Astrocyte of the spinal cord (primary cell): Measurements from ENCODE around the gene UNK.
"Not testable (repeated sequence)": the region's sequence is repeated elsewhere in the genome, so short reads cannot be mapped to it uniquely, and the experiment has no call there.

ENCODE experiments used
- DNase-seq: peaks from one replicate; pipeline ENCODE4 v3.0.0; 2011; ENCODE audit warnings: low read depth, low spot score
- H3K4me3 ChIP-seq: 2 replicates; pipeline ENCODE4 v1.5.1; 2011; ENCODE audit warnings: low read depth, mild to moderate bottlenecking, low read length, moderate library complexity
- in situ Hi-C: cut with HindIII; loops from 2 replicates; pipeline ENCODE4 v1.10.0; 2017; ENCODE audit warnings: low sequenced_read_pairs
- TF ChIP-seq, protein P1 (sequence below): IDR thresholded peaks from 2 replicates; pipeline ENCODE4 v1.5.1; 2012; ENCODE audit warnings: low read depth, mild to moderate bottlenecking, low read length, inconsistent platforms

Gene UNK

DNA sequence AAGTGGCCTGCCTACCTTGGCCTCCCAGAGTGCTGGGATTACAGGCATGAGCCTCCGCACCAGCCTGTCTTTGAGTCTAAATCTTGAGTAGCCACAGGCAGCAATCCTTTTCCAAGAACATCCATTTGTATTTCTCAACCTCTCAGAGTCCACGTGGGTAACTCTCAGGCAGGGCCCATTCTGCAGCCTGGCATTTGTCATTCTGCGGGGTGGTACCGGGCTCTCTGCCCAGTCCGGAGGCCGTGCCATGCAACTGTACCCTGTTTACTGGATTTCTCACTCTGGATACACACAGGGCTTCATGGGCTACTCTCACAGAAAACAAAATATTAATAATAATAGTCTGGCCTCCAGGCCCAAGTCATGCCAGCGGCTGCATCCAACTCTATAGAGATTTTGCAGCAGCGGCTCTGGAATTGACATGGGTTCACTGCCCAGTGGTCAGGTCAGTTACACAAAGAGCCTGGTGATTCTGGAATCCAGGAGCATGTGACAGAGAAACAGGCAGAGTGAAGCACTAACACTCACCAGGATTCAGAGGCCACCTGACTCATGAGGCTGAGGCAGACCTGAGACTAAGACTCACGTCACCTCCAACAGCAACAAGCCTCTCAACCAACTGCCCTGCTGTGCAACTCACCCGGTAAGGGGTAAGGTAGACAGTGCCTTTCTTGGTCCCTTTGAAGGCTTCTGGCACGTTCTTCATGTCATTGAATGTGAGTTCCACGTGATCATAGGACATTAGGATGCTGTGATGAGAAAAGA, 66.5 kb downstream of the UNK start:
- H3K4me3 ChIP-seq = no peak overlapping the region
- TF ChIP-seq, protein P1, sequence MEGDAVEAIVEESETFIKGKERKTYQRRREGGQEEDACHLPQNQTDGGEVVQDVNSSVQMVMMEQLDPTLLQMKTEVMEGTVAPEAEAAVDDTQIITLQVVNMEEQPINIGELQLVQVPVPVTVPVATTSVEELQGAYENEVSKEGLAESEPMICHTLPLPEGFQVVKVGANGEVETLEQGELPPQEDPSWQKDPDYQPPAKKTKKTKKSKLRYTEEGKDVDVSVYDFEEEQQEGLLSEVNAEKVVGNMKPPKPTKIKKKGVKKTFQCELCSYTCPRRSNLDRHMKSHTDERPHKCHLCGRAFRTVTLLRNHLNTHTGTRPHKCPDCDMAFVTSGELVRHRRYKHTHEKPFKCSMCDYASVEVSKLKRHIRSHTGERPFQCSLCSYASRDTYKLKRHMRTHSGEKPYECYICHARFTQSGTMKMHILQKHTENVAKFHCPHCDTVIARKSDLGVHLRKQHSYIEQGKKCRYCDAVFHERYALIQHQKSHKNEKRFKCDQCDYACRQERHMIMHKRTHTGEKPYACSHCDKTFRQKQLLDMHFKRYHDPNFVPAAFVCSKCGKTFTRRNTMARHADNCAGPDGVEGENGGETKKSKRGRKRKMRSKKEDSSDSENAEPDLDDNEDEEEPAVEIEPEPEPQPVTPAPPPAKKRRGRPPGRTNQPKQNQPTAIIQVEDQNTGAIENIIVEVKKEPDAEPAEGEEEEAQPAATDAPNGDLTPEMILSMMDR = no peak
- peak; percentile 61 for DNase-seq
- in situ Hi-C loops = no loop called here

DNA sequence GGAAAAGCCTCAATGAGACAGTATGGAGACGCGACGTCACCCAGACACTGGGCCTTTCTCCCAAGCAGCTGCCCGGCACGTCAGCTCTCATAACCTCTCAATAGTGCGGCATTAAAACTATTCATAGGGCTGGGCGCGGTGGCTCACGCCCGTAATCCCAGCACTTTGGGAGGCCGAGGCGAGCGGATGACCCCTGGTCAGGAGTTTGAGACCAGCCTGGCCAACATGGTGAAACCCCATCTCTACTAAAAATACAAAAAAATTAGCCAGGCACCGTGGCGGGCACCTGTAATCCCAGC, 67.0 kb downstream of the UNK start:
- in situ Hi-C loops, DNase-seq, H3K4me3 ChIP-seq: not testable (repeated sequence)

- in situ Hi-C loops = no loop called here
- H3K4me3 ChIP-seq = no peak overlapping the region
- peak; percentile 55 for DNase-seq
- TF ChIP-seq, protein P1 = no peak
Measured at GRCh38 chr17:75853433-75853832, 68.8 kb downstream of the UNK start.

DNA sequence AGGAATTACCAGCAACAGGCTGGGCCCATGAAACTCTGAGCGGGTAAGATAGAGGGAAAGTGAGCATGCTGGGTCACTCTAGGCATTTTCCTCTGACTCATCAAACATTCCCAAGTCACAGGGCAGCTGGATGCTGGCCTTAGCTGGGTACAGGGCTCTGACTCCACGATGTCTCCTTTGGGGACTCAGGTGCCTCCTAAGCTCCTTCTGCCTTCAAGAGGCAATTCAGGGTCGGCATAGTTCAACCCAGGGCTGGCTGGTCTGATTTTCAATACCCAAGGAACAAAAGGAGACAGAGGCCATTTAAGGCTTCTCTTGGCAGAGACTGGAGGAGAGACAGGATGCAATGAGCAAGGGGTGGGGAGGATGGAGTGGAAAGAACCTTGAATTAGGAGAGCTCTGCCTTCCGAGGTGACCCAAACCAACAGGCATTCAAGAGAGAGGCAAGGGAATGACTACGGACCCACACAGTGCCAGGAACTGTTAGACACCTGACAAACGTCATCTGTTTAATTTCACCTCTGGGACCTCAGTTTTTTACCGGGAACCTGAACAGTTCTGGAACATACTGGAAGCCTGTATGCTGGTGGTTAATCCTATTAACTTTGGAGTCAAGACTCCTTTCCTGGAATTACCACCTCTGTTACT, 69.6 kb downstream of the UNK start:
- DNase-seq = peak; percentile 45
- in situ Hi-C loops = no loop called here
- TF ChIP-seq, protein P1 = no peak
- H3K4me3 ChIP-seq = peak overlapping the region; percentile 82

GRCh38 chr17:75854881-75855309, 70.3 kb downstream of the UNK start:
- in situ Hi-C loops = no loop called here
- H3K4me3 ChIP-seq = peak overlapping the region; percentile 82
- TF ChIP-seq, protein P1 = no peak
- DNase-seq = peak; percentile 9

GRCh38 chr17:75855310-75856061, 70.9 kb downstream of the UNK start, which contains the start of gene WBP2:
Gene WBP2 (minus strand): TSS chr17:75855335. CDS start chr17:75855297, 38 bp downstream.
- H3K4me3 ChIP-seq = peak within 1 kb of the TSS; percentile 82
- TF ChIP-seq, protein P1 = peak; percentile 44
- in situ Hi-C loops = no loop called here

More at GRCh38 chr17:75855310-75856061, 70.9 kb downstream of the UNK start, which contains the start of gene WBP2:
- peak; percentile 100 for DNase-seq
